Stimulated activated CD4-positive, alpha-beta T cell treated with anti-CD3 and anti-CD28 coated beads, Interleukin-1b, Interleukin-23, amount 100 ng/mL, for 4 hours (primary cell): ENCODE data around the gene LPCAT3.
A peak's percentile ranks its signal among the peaks of the same experiment; 100 is the strongest.

Experiments
- DNase-seq, 2 donors: peaks; one replicate each; pipeline ENCODE4 v3.0.0-alpha.2; 2020; ENCODE audit warnings: low read depth in 2 of 2

Gene LPCAT3

DNA sequence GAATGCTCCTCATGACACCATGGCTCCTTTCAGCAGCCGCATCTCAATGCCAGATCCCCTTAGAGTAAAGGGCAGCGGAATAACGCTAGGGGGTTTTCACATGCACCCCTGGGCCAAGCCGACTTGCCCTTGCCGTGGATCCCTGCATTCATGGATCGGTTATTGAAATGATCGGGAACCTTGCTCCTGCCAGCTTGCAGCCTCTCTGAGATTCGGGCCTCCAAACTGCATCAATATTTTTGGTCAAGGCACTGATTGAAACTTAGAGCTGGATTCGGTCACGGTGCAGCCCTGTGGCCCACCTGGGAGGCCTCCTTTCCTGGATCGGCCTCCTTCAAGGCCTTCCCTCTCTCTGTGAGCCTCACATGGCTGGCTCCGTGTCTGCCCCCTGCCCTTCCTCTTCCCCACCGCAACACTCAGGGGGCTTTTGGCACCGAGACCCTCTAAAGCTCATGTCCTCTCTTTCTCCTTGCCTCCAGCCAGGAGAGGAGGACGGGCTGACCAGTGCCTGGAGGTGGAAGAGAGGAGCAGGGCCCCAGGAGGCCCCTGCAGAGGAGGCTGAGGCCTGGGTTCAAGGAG lies 65.3 kb downstream of the LPCAT3 start:
- DNase-seq: no peak

DNA sequence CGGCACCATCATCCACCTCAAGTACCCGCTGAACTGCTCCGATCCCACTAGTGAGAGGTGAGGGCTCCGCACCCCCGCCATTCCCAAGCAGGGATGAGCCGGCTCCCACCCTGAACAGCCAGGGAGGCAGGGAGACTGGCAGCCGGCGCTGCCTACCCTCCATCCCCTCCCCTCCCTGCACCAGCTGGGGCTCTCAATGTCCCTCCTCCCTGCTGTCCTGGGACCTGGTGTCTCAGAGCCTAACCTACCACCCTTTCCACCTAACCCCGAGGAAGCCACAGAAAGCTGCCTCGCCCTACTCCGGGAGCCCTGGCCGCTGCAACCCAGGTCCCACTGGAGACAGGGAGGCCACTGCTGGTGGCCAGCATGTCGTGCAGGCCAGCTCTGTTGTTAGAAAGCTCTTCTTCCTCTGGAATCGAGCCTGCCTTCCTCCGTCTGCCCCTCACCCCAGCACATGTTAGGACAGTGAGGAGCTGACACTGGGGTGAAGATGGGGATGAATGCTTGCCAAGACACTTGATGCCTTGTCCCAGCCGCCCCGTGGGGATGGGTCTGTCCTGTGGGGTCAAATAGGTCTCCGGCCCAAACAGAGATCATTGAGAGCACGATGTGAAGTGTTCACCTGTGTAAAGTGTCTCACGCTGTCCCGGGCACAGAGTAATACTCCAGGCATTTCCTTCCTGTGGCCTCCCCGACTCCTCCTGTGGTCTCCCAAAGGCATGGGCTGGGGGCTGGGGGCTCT lies 66.0 kb downstream of the LPCAT3 start:
- DNase-seq: no peak

GRCh38 chr12:6951551-6952120 lies 66.6 kb downstream of the LPCAT3 start:
- DNase-seq: no peak

DNA sequence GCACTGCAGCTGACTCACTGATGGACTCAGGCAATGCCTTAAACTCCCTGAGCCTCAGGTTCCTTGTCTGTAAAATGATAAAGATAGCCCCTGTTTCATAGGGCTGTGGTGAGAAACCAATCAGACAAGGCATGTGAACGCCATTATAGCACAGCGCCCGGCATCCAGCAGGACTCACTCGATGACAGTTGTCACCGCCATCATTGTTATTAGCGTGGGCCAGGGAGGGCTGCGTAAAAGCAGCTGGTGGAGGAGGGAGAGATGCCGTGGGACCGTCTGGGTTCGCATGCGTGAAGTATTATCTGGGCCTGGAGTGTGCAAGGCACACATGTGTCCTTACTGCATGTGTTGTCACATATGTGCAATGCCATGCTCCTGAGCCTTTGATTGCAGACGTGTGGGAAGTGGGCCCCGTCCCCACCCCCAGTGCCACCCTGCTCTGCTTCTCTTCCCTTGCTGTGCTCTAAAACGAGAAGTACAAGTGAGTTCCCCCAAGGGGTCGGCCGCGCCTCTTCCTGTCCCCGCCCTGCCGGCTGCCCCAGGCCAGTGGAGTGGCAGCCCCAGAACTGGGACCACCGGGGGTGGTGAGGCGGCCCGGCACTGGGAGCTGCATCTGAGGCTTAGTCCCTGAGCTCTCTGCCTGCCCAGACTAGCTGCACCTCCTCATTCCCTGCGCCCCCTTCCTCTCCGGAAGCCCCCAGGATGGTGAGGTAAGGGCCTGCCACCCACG lies 67.3 kb downstream of the LPCAT3 start, which contains the start of gene PTPN6:
Gene PTPN6, plus strand, starts transcription at position 546 of the 730 bp plus-strand sequence. Its CDS starts 157 bp downstream, at position 703.
- no peak for DNase-seq

DNA sequence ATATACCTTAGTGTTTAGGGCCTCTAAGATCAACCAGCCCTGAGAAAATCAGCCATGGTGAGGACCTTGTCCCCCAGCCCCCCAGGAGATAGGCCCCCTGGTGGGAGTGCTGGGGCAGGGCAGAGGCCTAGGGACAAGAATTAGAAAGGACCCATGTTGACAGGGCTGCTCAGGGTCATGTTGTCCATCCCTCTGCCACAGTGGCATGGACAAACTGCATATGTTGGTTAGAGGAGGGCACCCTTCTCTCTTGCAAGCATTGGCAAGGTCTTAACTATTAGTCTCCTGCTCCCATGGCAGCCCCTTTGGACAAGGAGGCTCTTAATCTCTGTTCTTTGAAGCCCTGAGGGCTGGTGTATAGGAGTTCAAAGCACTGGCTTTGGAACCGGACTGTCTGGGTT lies 67.9 kb downstream of the LPCAT3 start:
- no peak for DNase-seq

- no peak for DNase-seq
Measured at GRCh38 chr12:6948873-6949594, 69.2 kb downstream of the LPCAT3 start.

DNA sequence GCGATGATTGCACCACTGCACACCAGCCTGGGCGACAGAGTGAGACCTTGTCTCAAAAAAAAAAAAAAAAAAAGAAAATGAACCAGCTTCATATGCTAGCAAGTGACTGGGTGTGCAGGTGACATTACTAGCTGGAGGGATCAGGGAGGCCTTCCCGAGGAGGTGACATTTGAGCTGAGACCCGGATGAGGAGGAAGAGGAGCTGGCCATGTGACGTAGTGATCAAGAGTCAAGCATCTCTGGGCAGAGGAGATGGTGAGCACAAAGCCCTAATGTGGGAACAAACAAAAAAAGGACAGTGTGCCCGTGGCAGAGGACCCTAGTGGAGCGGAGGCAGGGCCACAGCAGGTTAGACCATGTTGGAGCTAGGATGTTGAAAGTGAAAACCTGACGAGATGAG lies 70.7 kb downstream of the LPCAT3 start:
- no peak for DNase-seq

GRCh38 chr12:6946920-6947374 lies 71.3 kb downstream of the LPCAT3 start:
- DNase-seq: no peak

DNA sequence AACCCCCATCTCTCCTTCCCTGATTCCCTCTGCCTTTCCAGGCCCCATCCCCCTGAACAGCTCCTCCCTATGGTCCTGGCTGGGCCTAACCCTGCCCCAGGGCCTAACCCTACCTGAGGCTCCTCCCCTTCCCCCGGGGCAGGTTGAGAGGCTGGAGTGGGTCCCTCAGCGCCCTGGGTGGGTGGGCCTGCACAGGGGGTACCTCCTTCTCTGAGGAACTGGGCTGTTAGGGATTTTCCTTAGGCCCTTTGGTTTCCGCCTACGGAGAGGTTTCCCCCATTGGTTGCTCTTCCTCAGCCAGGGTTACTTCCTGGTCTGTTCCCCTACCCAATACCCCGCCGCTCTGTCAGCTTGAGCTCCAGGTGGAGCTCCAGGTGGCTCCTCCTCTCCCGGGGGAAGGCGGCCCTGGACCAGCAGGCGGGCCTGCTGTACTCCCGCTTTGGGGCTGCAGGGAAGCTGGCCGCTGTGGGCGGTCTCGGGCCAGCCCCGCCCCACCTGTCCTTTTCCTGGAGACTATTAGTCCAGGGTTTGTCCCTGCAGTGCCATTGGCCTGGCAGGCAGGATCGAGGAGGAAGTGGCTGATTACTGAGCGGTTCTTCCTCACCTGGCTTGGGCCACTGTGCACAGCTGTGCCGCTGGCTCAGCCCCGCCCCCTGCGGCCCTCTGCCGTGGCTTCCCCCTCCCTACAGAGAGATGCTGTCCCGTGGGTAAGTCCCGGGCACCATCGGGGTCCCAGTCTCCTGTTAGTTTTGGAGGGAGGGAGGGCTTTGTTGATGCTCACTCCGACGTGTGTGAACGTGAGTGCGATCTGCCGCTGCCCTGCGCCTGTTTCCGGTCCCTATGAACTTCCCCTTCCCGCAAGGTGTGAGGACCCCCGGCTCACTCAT lies 72.0 kb downstream of the LPCAT3 start:
- DNase-seq: no peak

DNA sequence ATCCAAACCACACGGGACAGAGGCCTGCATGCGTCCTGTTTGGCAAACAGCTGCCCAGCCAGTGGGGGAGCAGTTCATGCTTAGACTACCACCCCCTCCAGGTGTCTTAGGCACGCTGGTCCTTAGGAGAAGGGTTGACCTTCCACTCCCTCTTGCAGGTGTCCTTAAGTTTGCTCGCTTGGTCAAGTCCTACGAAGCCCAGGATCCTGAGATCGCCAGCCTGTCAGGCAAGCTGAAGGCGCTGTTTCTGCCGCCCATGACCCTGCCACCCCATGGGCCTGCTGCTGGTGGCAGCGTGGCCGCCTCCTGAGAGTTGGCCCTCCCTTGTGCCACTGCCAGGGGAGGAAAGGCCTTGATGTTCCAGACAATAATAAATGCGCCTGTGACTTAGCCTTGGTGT lies 72.7 kb downstream of the LPCAT3 start:
- DNase-seq: no peak

DNA sequence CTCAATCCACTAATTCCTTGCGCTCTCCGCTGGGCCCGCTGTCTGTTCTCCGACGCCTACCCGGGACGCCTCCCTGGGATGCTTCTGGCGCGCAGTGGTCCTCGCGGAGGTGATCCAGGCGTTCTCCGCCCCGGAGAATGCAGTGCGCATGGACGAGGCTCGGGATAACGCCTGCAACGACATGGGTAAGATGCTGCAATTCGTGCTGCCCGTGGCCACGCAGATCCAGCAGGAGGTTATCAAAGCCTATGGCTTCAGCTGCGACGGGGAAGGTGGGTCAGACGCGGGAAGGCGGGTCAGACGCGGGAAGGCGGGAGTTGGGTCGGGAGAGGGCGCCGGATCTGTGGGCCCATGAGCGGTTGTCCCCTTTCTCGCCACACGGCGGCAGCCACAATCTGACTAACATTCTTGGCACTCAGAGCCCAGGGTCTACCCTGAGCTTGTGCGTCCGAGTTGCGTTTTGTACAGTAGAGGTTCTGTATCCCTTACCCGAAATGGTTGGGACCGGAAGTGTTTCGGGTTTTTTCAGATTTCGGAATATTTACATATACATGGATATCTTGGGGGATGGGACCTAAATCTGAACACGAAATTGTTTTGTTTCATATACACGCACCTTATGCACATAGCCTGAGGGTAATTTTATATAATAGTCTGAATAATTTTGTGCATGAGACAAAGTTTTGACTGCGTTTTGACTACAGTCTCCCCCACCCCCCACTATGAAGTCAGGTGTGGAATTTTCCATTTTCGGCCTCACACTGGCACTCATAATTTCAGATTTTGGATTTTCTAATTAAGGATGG lies 73.7 kb downstream of the LPCAT3 start:
- peak; percentile 75 to 77 for DNase-seq

DNA sequence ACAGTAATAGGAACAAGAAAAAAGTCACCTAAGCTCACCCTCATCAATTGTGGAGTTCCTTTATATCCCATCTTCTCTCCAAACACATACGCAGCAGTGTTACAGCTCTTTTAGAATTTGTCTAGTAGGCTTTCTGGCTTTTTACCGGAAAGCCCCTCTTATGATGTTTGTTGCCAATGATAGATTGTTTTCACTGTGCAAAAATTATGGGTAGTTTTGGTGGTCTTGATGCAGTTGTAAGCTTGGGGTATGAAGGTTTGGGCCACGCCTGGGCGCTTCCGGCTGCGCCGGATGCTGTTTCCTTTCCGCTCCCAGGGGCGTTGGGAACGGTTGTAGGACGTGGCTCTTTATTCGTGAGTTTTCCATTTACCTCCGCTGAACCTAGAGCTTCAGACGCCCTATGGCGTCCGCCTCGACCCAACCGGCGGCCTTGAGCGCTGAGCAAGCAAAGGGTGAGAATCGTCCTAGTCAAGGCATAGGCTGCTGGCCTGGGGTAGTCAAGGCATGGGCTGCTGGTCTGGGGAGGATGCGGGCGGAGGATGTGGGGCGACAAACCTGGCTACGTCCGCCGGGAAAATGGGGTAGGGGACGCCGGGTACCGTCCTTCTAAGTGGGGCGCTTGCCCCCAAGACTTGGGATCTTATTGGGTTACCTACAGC lies 74.4 kb downstream of the LPCAT3 start, which contains the start of the genes C12orf57 and RNU7-1:
Gene C12orf57, plus strand, starts transcription at position 301 of the 659 bp plus-strand sequence. Its CDS starts 100 bp downstream, at position 401.
Gene RNU7-1, plus strand, starts transcription at position 95 of the 659 bp plus-strand sequence.
- DNase-seq: peak in 1 of 2 donors; percentile 55

- peak in 1 of 2 donors; percentile 70 for DNase-seq
Measured at GRCh38 chr12:6943389-6943721, 74.9 kb downstream of the LPCAT3 start.

- DNase-seq: no peak
Measured at GRCh38 chr12:6942331-6942665, 76.0 kb downstream of the LPCAT3 start.

DNA sequence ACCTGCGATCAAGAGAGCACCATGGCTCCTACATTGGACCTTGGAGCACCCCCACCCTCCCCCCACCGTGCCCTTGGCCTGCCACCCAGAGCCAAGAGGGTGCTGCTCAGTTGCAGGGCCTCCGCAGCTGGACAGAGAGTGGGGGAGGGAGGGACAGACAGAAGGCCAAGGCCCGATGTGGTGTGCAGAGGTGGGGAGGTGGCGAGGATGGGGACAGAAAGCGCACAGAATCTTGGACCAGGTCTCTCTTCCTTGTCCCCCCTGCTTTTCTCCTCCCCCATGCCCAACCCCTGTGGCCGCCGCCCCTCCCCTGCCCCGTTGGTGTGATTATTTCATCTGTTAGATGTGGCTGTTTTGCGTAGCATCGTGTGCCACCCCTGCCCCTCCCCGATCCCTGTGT lies 76.5 kb downstream of the LPCAT3 start:
- DNase-seq: no peak

GRCh38 chr12:6941267-6941666 lies 77.0 kb downstream of the LPCAT3 start:
- DNase-seq: no peak

DNA sequence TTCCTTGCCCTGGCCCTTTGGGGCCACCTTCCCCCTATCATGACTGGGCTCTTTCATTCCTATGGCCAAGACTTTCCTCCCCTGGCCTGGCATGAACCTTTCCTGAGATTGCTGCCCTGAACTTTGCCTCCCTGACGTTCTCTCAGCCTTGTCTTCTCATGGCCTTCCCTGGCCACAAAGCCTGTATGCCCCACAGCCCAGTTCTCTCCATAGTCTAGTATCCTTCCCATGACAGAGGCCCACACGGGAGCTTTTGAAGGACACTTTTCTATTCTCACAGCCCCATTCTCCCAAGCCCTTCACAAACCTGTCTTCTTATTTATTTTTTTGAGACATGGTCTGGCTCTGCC lies 79.1 kb downstream of the LPCAT3 start:
- DNase-seq: no peak

- DNase-seq: no peak
Measured at GRCh38 chr12:6938353-6939190, 79.7 kb downstream of the LPCAT3 start.
